Fibroblast of skin of back (primary cell): ENCODE measurements around the gene GULP1.
"Not testable (repeated sequence)": the region's sequence is repeated elsewhere in the genome, so short reads cannot be mapped to it uniquely, and the experiment has no call there.

Source experiments
- DNase-seq: peaks from one replicate; pipeline ENCODE4 v3.0.0-alpha.2; 2013

GULP1 gene

GRCh38 chr2:188292348-188293239 lies 920 bp downstream of the GULP1 start:
- DNase-seq, result peak; percentile 80

GRCh38 chr2:188293601-188294351 lies 2.1 kb downstream of the GULP1 start:
- DNase-seq, result peak; percentile 63

GRCh38 chr2:188294352-188294926 lies 2.8 kb downstream of the GULP1 start:
- DNase-seq, result no peak

GRCh38 chr2:188295067-188295685 lies 3.5 kb downstream of the GULP1 start:
- DNase-seq, result no peak

- no peak for DNase-seq
These were observed 6.3 kb downstream of the GULP1 start for GRCh38 chr2:188297978-188298377.

GRCh38 chr2:188298937-188299371 lies 7.3 kb downstream of the GULP1 start:
- DNase-seq, result not testable (repeated sequence)

GRCh38 chr2:188303363-188304031 lies 11.8 kb downstream of the GULP1 start:
- DNase-seq, result peak; percentile 70

- no peak for DNase-seq
These were observed 13.6 kb downstream of the GULP1 start for GRCh38 chr2:188305271-188305670.

GRCh38 chr2:188306271-188306670 lies 14.6 kb downstream of the GULP1 start:
- DNase-seq, result no peak

GRCh38 chr2:188307850-188308283 lies 16.2 kb downstream of the GULP1 start:
- DNase-seq, result no peak

- no peak for DNase-seq
These were observed 16.8 kb downstream of the GULP1 start for GRCh38 chr2:188308483-188308882.

- no peak for DNase-seq
These were observed 17.7 kb downstream of the GULP1 start for GRCh38 chr2:188309364-188309763.

- no peak for DNase-seq
These were observed 22.8 kb downstream of the GULP1 start for GRCh38 chr2:188314314-188315054.

- DNase-seq, result no peak
These were observed 24.1 kb downstream of the GULP1 start for GRCh38 chr2:188315750-188316149.

GRCh38 chr2:188316342-188316741 lies 24.7 kb downstream of the GULP1 start:
- DNase-seq, result no peak

GRCh38 chr2:188316791-188317423 lies 25.2 kb downstream of the GULP1 start:
- DNase-seq, result no peak

- DNase-seq, result peak; percentile 69
These were observed 26.6 kb downstream of the GULP1 start for GRCh38 chr2:188318161-188318749.

GRCh38 chr2:188319838-188320237 lies 28.2 kb downstream of the GULP1 start:
- DNase-seq, result no peak

- DNase-seq, result no peak
These were observed 29.2 kb downstream of the GULP1 start for GRCh38 chr2:188320861-188321260.
